ENCODE results near the gene CMYA5. TPM values are rescaled to one million over a fixed set of nuclear protein-coding genes. Genes with fewer than 3 reads are reported as not detected.

Gene CMYA5
- total RNA-seq, 3 donors from 2014 or later, result 5.0 to 132 (median 37.0) TPM

- Histone ChIP-seq H3K27ac (no peak overlapping the region), H3K9me3 (no peaks in the 10 kb centered on the region), H3K27me3 (no peaks in the 10 kb centered on the region), H3K4me3 (no peak overlapping the region), H3K4me1 (no peaks in the 10 kb centered on the region), H3K36me3 (no peaks in the 10 kb centered on the region)
- intact Hi-C loops (cut with DNase I; ENCODE audit: low total_unique reads), result no loop called here
- TF ChIP-seq POLR2A (IDR thresholded peaks at IDR 0.05) (no peak), POLR2AphosphoS5 (IDR thresholded peaks at IDR 0.05) (no peak), CTCF (IDR thresholded peaks at IDR 0.05) (no peak)
- DNase-seq (ENCODE audit: low spot score in 2 of 2), result no peak
Measured at GRCh38 chr5:79806741-79807140, 117.1 kb downstream of the CMYA5 start.

GRCh38 chr5:79809743-79810142 is 120.1 kb downstream of the CMYA5 start:
- H3K4me1 ChIP-seq, result no peaks in the 10 kb centered on the region
- H3K9me3 ChIP-seq, result no peaks in the 10 kb centered on the region
- no peak for TF ChIP-seq POLR2AphosphoS5 (IDR thresholded peaks at IDR 0.05)
- TF ChIP-seq CTCF (IDR thresholded peaks at IDR 0.05), result no peak
- TF ChIP-seq POLR2A (IDR thresholded peaks at IDR 0.05), result no peak
- H3K27me3 ChIP-seq, result no peaks in the 10 kb centered on the region
- DNase-seq (ENCODE audit: low spot score in 2 of 2), result no peak
- H3K36me3 ChIP-seq, result no peaks in the 10 kb centered on the region
- H3K4me3 ChIP-seq, result no peak overlapping the region
- H3K27ac ChIP-seq, result no peak overlapping the region
- intact Hi-C loops (cut with DNase I; ENCODE audit: low total_unique reads), result loop anchor here (2.0 kb wide), 1 partner anchor 37 kb away; no protein-coding TSS in a partner anchor

- Histone ChIP-seq H3K27me3 (no peaks in the 10 kb centered on the region), H3K4me3 (no peak overlapping the region), H3K36me3 (no peaks in the 10 kb centered on the region), H3K9me3 (no peaks in the 10 kb centered on the region), H3K4me1 (no peaks in the 10 kb centered on the region), H3K27ac (no peak overlapping the region)
- intact Hi-C loops (cut with DNase I; ENCODE audit: low total_unique reads), result no loop called here
- TF ChIP-seq CTCF (IDR thresholded peaks at IDR 0.05) (no peak), POLR2AphosphoS5 (IDR thresholded peaks at IDR 0.05) (no peak), POLR2A (IDR thresholded peaks at IDR 0.05) (no peak)
- no peak for DNase-seq (ENCODE audit: low spot score in 2 of 2)
Measured at GRCh38 chr5:79811081-79811480, 121.4 kb downstream of the CMYA5 start.

GRCh38 chr5:79811904-79812303 is 122.3 kb downstream of the CMYA5 start:
- no peak for DNase-seq (ENCODE audit: low spot score in 2 of 2)
- Histone ChIP-seq H3K4me3 (no peak overlapping the region), H3K27ac (no peak overlapping the region), H3K27me3 (no peaks in the 10 kb centered on the region), H3K36me3 (no peaks in the 10 kb centered on the region), H3K9me3 (no peaks in the 10 kb centered on the region), H3K4me1 (no peaks in the 10 kb centered on the region)
- TF ChIP-seq POLR2AphosphoS5 (IDR thresholded peaks at IDR 0.05), result no peak
- TF ChIP-seq POLR2A (IDR thresholded peaks at IDR 0.05), result no peak
- no peak for TF ChIP-seq CTCF (IDR thresholded peaks at IDR 0.05)
- intact Hi-C loops (cut with DNase I; ENCODE audit: low total_unique reads), result no loop called here

GRCh38 chr5:79814699-79815098 is 125.1 kb downstream of the CMYA5 start:
- Histone ChIP-seq H3K27ac (no peak overlapping the region), H3K27me3 (no peaks in the 10 kb centered on the region), H3K4me1 (no peaks in the 10 kb centered on the region), H3K4me3 (no peak overlapping the region), H3K36me3 (no peaks in the 10 kb centered on the region), H3K9me3 (no peaks in the 10 kb centered on the region)
- TF ChIP-seq POLR2A (IDR thresholded peaks at IDR 0.05), result no peak
- no peak for DNase-seq (ENCODE audit: low spot score in 2 of 2)
- intact Hi-C loops (cut with DNase I; ENCODE audit: low total_unique reads), result no loop called here

DNA sequence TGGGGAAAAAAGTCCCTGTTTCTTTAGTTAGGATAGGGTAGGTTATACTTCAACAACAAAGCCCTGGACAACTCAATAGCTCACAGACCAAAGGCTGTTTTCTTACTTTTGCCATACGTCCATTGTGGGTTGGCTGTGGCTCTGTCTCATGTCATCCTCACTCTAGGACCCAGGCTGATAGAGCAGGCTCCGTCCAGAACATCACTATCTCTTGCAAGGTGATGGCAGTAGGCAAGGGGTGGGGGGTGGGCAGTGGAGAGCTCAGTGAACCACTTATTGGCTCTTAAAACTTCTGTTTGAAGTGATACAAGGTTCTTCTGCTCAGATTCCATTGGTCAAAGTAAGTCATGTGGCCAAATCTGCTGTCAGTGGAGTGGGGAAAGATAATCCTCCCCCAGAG is 126.4 kb downstream of the CMYA5 start:
- no peak overlapping the region for H3K27ac ChIP-seq
- no peaks in the 10 kb centered on the region for H3K27me3 ChIP-seq
- DNase-seq (ENCODE audit: low spot score in 2 of 2), result no peak
- intact Hi-C loops (cut with DNase I; ENCODE audit: low total_unique reads), result no loop called here
- H3K4me3 ChIP-seq, result no peak overlapping the region
- no peaks in the 10 kb centered on the region for H3K4me1 ChIP-seq
- TF ChIP-seq CTCF (IDR thresholded peaks at IDR 0.05) (no peak), POLR2A (IDR thresholded peaks at IDR 0.05) (no peak), POLR2AphosphoS5 (IDR thresholded peaks at IDR 0.05) (no peak)
- no peaks in the 10 kb centered on the region for H3K9me3 ChIP-seq
- H3K36me3 ChIP-seq, result no peaks in the 10 kb centered on the region

Data from breast epithelium (tissue), 4 donors.